K562 (cell line): ENCODE data around the gene AHCYL2. TPM values are rescaled to one million over a fixed set of nuclear protein-coding genes. Genes with fewer than 3 reads are reported as not detected.

Source experiments
- ATAC-seq: fragments of 200-7000 bp; cut with Tn5 transposase; 3 replicates; pipeline ENCODE4 v1.9.1; 2020; ENCODE audit warnings: moderate library complexity
- BruUV-seq: library from RNA; stranded (reverse); fragments of 400-500 nt; replicated peaks from 2 replicates; lab custom pipeline; 2021; lab: Mats Ljungman, UMichigan
- CTCF ChIA-PET: fragments of 300-600 bp; formaldehyde crosslinking; extraction: SDS; loops from one replicate; lab custom pipeline; 2021; ENCODE audit warnings: low intra/inter-chr PET ratio; lab: Yijun Ruan, JAX
- POLR2A ChIA-PET: fragments of 300-600, 350-650 bp; sonication (Branson Sonifier 250); formaldehyde crosslinking; extraction: SDS; loops from one replicate; lab custom pipeline; 2021; ENCODE audit warnings: antibody characterized with exemption, inconsistent platforms; lab: Yijun Ruan, JAX
- DNase-seq, 4 experiments: peaks; one replicate each; pipeline versions ENCODE4 v3.0.0 to v3.0.0-alpha.2; 2011 to 2018; ENCODE audit warnings: low spot score in 3 of 4, mixed read lengths in 3 of 4; ENCODE audit errors: extremely low read depth in 1 of 4
- FAIRE-seq: peaks from 2 replicates; lab custom pipeline; 2011; peaks lifted over from hg19 to GRCh38; lab: Jason Lieb, UNC
- H2AFZ ChIP-seq: 2 replicates; pipeline ENCODE4 v1.6.0; 2011; ENCODE audit warnings: low read depth, low read length, control low read depth, inconsistent platforms
- H3K27ac ChIP-seq: fragments of 200-600 bp; 3 replicates; pipeline ENCODE4 v1.8.0; 2011; ENCODE audit warnings: low read depth, mild to moderate bottlenecking, control low read depth, inconsistent platforms, low read length, moderate library complexity, mixed read lengths; ENCODE audit errors: extremely low read depth
- H3K27me3 ChIP-seq, 2 experiments: fragments of 300-600 bp in 1 of 2; 2 replicates in 1 of 2; 3 replicates in 1 of 2; pipeline versions ENCODE4 v1.6.0 to v1.8.0; 2011; ENCODE audit warnings: inconsistent platforms in 2 of 2, low read length in 2 of 2, mild to moderate bottlenecking in 1 of 2, mixed read lengths in 1 of 2, moderate library complexity in 1 of 2; ENCODE audit not compliant: control insufficient read depth in 2 of 2, insufficient read depth in 2 of 2
- H3K36me3 ChIP-seq: fragments of 300-600 bp; 3 replicates; pipeline ENCODE4 v1.8.0; 2011; ENCODE audit warnings: mild to moderate bottlenecking, low read length, inconsistent platforms; ENCODE audit not compliant: control insufficient read depth, insufficient read depth
- H3K4me1 ChIP-seq, 2 experiments: fragments of 200-600 bp in 1 of 2; replicated peaks in 1 of 2; 2 replicates in 1 of 2; 3 replicates in 1 of 2; pipeline versions ENCODE4 v1.5.1 to v1.8.0; 2011; ENCODE audit warnings: inconsistent platforms in 2 of 2, low read length in 2 of 2, mild to moderate bottlenecking in 1 of 2, mixed read lengths in 1 of 2, moderate library complexity in 1 of 2; ENCODE audit not compliant: control insufficient read depth in 2 of 2, insufficient read depth in 2 of 2
- H3K4me2 ChIP-seq: 2 replicates; pipeline ENCODE4 v1.6.1; 2011; ENCODE audit warnings: low read length, control low read depth, inconsistent platforms, mixed read lengths; ENCODE audit not compliant: insufficient read depth
- H3K4me3 ChIP-seq: fragments of 200-600 bp; sonication (generic), shearing (Covaris generic); 2 replicates; pipeline ENCODE4 v1.5.1; 2016; ENCODE audit warnings: control low read depth, inconsistent platforms
- H3K79me2 ChIP-seq: fragments of 200-600 bp; 3 replicates; pipeline ENCODE4 v1.8.0; 2011; ENCODE audit warnings: low read length, inconsistent platforms; ENCODE audit not compliant: control insufficient read depth, insufficient read depth
- H3K9ac ChIP-seq, 2 experiments: 2 replicates each; pipeline versions ENCODE4 v1.6.0 to v1.6.1; 2011; ENCODE audit warnings: low read depth in 2 of 2, low read length in 2 of 2, control low read depth in 1 of 2, inconsistent platforms in 1 of 2, mild to moderate bottlenecking in 1 of 2, mixed read lengths in 1 of 2; ENCODE audit not compliant: insufficient read depth in 1 of 2
- H3K9me1 ChIP-seq: one replicate; pipeline ENCODE4 v1.6.0; 2011; ENCODE audit warnings: inconsistent platforms, mild to moderate bottlenecking, low read length, moderate library complexity; ENCODE audit not compliant: control insufficient read depth, insufficient read depth
- H3K9me3 ChIP-seq: replicated peaks from 2 replicates; pipeline ENCODE4 v1.5.1; 2011; ENCODE audit warnings: low read depth, low read length, inconsistent platforms; ENCODE audit not compliant: control insufficient read depth, insufficient read depth
- H4K20me1 ChIP-seq: replicated peaks from 2 replicates; pipeline ENCODE4 v1.6.1; 2011; ENCODE audit warnings: low read length, inconsistent platforms, mixed read lengths; ENCODE audit not compliant: control insufficient read depth, insufficient read depth
- ADNP ChIP-seq: fragments of 200-800 bp; sonication (Bioruptor generic); IDR thresholded peaks from 2 replicates; pipeline ENCODE4 v1.6.1; 2016; ENCODE audit warnings: missing genetic modification characterization, missing compliant biosample characterization
- ARNT ChIP-seq, 2 experiments: fragments of 450-650 bp; IDR thresholded peaks; 2 replicates each; pipeline ENCODE4 v1.6.1; 2016; ENCODE audit warnings: mild to moderate bottlenecking in 1 of 2
- MLLT1 ChIP-seq, 2 experiments: fragments of 450-650 bp; IDR thresholded peaks; 2 replicates each; pipeline ENCODE4 v1.6.1; 2016
- MTF1 ChIP-seq: fragments of 250-450 bp; sonication (Bioruptor Pico); IDR thresholded peaks from 2 replicates; pipeline ENCODE4 v1.9.0; 2021; ENCODE audit warnings: moderate library complexity, mild to moderate bottlenecking, inconsistent platforms, borderline replicate concordance
- RBM25 ChIP-seq: fragments of 200-400 bp; formaldehyde crosslinking; IDR thresholded peaks from 2 replicates; pipeline ENCODE4 v1.6.1; 2018; ENCODE audit warnings: low read length, low read depth, moderate library complexity; ENCODE audit not compliant: severe bottlenecking
- ZNF146 ChIP-seq: IDR thresholded peaks from one replicate; pipeline ENCODE4 v1.6.1; 2018; ENCODE audit warnings: missing compliant biosample characterization; ENCODE audit not compliant: unreplicated experiment
- ZNF518B ChIP-seq: fragments of 250-450 bp; sonication (Bioruptor Pico); IDR thresholded peaks from 2 replicates; pipeline ENCODE4 v1.5.0; 2021; ENCODE audit warnings: mild to moderate bottlenecking, moderate library complexity
- WGBS: fragments of 100-300 bp; shearing (Covaris generic); methylation state at CpG from one replicate; pipeline ENCODE4 v1.1.6; 2016; ENCODE audit warnings: low coverage, mixed read lengths; ENCODE audit not compliant: insufficient coverage; ENCODE audit errors: missing lambda C conversion rate; 5-methylcytosine and 5-hydroxymethylcytosine counted together
- in situ Hi-C: fragments of 300-500 bp; cut with MboI; formaldehyde crosslinking; loops from 4 replicates; pipeline ENCODE4 v1.15.0; 2018; ENCODE audit warnings: inconsistent platforms, mixed read lengths
- intact Hi-C: fragments of 100-400 bp; cut with micrococcal nuclease; formaldehyde crosslinking; loops from 2 replicates; pipeline ENCODE4 v1.14.2; 2022
- polyA plus RNA-seq, 8 experiments: library from polyadenylated mRNA; depleted of rRNA in 4 of 8; stranded (reverse) in 5 of 8; unstranded in 3 of 8; fragments of >200 nt; fragmentation: Nextera tagmentation in 2 of 8; fragmentation: Illumina TruSeq in 1 of 8; extraction: Ambion mirVana in 2 of 8; extraction: Trizol in 1 of 8; gene quantifications; 2 replicates each; pipeline versions ENCODE4 v1.2.1 to v1.2.3, GENCODE V29; 2011 to 2014; ENCODE audit warnings: inconsistent platforms in 1 of 8, missing spikeins in 1 of 8
- total RNA-seq, 7 experiments: library from RNA; depleted of rRNA in 6 of 7; stranded (reverse); fragments of >200 nt in 6 of 7; fragmentation: Illumina TruSeq in 2 of 7; extraction: Trizol in 2 of 7; gene quantifications; 2 replicates each; pipeline versions ENCODE4 v1.2.1 to v1.2.3, GENCODE V29; 2011 to 2021; ENCODE audit warnings: low replicate concordance in 1 of 7

Gene AHCYL2
- total and polyA plus RNA-seq, 9 of the 15 experiments (the other 6 are each of a cell fraction or from before 2014, with no cell fraction given), result 0.93 to 10.5 (median 5.2) TPM

- Histone ChIP-seq H4K20me1 (no peaks in the 10 kb centered on the region), H3K4me2 (no peak overlapping the region), H3K27me3 (no peaks in the 10 kb centered on the region), H3K9ac (no peak overlapping the region), H3K27ac (no peak overlapping the region), H3K79me2 (no peaks in the 10 kb centered on the region), H3K4me3 (no peak overlapping the region), H3K36me3 (no peaks in the 10 kb centered on the region), H3K4me1 (no peaks in the 10 kb centered on the region), H3K9me3 (no peaks in the 10 kb centered on the region), H3K9me1 (no peaks in the 10 kb centered on the region), H2AFZ (no peak overlapping the region)
- CTCF ChIA-PET, result interaction anchor here (0.6 kb wide), 1 partner anchor 319 kb away, joined by 3 read pairs; no protein-coding TSS in a partner anchor
- no TSS peak for BruUV-seq
- in situ Hi-C loops (no loop called here), intact Hi-C loops (no loop called here)
- POLR2A ChIA-PET, result interaction anchor here (1.0 kb wide), 1 partner anchor 10 kb away, joined by 3 read pairs; no protein-coding TSS in a partner anchor
- FAIRE-seq (no peak), ATAC-seq (no peak), DNase-seq (no peak)
- WGBS, result 16% methylated on average over 1 of the region's 1 CpG
- no peak for TF ChIP-seq MLLT1 (IDR thresholded peaks at IDR 0.05)
- TF ChIP-seq MTF1 (CRISPR knock-in tag), result 0 out of 2 replicates have a peak, but pooled peaks have one; percentile 24
These were observed 19.4 kb downstream of the AHCYL2 start for GRCh38 chr7:129244220-129244619.

- H3K4me3 ChIP-seq, result no peak overlapping the region
- no peak overlapping the region for H3K9ac ChIP-seq
- no peak for DNase-seq
- CTCF ChIA-PET, result no interaction called here
- WGBS, result 36% methylated on average over 3 of the region's 3 CpGs
- intact Hi-C loops (no loop called here), in situ Hi-C loops (no loop called here)
- H3K27me3 ChIP-seq, result no peaks in the 10 kb centered on the region
- no peaks in the 10 kb centered on the region for H3K4me1 ChIP-seq
- BruUV-seq, result no TSS peak
- H3K36me3 ChIP-seq, result no peaks in the 10 kb centered on the region
- H2AFZ ChIP-seq, result no peak overlapping the region
- TF ChIP-seq ZNF518B (CRISPR knock-in tag), result no peak
- TF ChIP-seq ADNP, result 0 out of 2 replicates have a peak, but pooled peaks have one; percentile 8
- peak; percentile 79 for TF ChIP-seq ZNF146 (CRISPR knock-in tag)
- TF ChIP-seq ARNT (IDR thresholded peaks at IDR 0.05), result no peak
- TF ChIP-seq RBM25, result peak; percentile 33
- no peak for ATAC-seq
- H3K27ac ChIP-seq, result no peak overlapping the region
- no peak for FAIRE-seq
- H3K79me2 ChIP-seq, result no peaks in the 10 kb centered on the region
- no peak overlapping the region for H3K4me2 ChIP-seq
- no peaks in the 10 kb centered on the region for H3K9me1 ChIP-seq
- no peaks in the 10 kb centered on the region for H4K20me1 ChIP-seq
- no peaks in the 10 kb centered on the region for H3K9me3 ChIP-seq
- POLR2A ChIA-PET, result no interaction called here
These were observed 20.7 kb downstream of the AHCYL2 start for GRCh38 chr7:129245533-129245932.
